Measurements from ENCODE around the gene CRX. TPM values are rescaled to one million over a fixed set of nuclear protein-coding genes. Genes with fewer than 3 reads are reported as not detected.
A peak's percentile ranks its signal among the peaks of the same experiment; 100 is the strongest.
"Not testable (repeated sequence)": the region's sequence is repeated elsewhere in the genome, so short reads cannot be mapped to it uniquely, and the experiment has no call there.

Gene CRX
- total RNA-seq, result not detected

DNA sequence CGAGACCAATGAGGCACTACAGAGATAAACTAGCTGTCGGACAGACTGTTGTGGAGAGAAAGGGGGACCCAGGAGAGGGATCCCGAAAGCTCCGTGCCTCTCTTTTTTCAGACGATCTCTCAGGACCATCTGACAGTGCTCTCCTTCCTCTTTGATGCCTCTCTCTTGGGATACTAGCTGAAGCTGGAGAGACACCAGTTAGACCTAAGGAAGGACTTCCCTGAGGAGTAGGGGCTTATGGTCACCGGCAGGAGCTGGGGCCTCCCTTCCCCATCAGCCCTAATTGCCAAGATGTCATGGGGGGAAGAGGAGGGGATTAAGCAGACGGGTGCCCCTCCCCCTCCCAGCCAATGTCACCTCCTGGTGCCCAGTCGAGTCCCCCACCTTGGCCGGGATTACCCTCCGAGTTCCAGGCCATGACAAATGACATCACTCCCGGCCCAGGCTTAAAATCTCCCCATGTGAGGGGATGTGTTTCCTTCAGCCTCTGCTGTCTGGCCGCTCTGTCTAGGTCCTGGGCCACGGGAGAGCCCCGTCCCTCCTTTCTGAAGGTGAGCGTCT lies at the start of gene CRX:
CRX (plus strand) TSS at position 478 of the 561 bp plus-strand sequence. CDS start 12,507 bp downstream, outside the sequence.
- no peak within 1 kb of the TSS for H3K4me3 ChIP-seq
- peaks cover 59% of the 10 kb centered on the region for H3K27me3 ChIP-seq
- H3K36me3 ChIP-seq, result no peaks in the 10 kb centered on the region
- TF ChIP-seq POLR2AphosphoS5 (IDR thresholded peaks at IDR 0.05), result no peak
- TF ChIP-seq EP300 (IDR thresholded peaks at IDR 0.05), result no peak
- no peak for TF ChIP-seq POLR2A (IDR thresholded peaks at IDR 0.05)
- TF ChIP-seq, protein P1, sequence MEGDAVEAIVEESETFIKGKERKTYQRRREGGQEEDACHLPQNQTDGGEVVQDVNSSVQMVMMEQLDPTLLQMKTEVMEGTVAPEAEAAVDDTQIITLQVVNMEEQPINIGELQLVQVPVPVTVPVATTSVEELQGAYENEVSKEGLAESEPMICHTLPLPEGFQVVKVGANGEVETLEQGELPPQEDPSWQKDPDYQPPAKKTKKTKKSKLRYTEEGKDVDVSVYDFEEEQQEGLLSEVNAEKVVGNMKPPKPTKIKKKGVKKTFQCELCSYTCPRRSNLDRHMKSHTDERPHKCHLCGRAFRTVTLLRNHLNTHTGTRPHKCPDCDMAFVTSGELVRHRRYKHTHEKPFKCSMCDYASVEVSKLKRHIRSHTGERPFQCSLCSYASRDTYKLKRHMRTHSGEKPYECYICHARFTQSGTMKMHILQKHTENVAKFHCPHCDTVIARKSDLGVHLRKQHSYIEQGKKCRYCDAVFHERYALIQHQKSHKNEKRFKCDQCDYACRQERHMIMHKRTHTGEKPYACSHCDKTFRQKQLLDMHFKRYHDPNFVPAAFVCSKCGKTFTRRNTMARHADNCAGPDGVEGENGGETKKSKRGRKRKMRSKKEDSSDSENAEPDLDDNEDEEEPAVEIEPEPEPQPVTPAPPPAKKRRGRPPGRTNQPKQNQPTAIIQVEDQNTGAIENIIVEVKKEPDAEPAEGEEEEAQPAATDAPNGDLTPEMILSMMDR (IDR thresholded peaks at IDR 0.05), result no peak
- no peak for ATAC-seq
- no peaks in the 10 kb centered on the region for H3K4me1 ChIP-seq
- H3K27ac ChIP-seq, result no peak within 1 kb of the TSS
- 42 to 65% methylated on average over 6 to 10 of the region's 15 CpGs for WGBS, 2 donors (ENCODE audit: low coverage in 1 of 2)
- peaks cover 0 to under 1% (median 0%) of the 10 kb centered on the region in 3 donors for H3K9me3 ChIP-seq

DNA sequence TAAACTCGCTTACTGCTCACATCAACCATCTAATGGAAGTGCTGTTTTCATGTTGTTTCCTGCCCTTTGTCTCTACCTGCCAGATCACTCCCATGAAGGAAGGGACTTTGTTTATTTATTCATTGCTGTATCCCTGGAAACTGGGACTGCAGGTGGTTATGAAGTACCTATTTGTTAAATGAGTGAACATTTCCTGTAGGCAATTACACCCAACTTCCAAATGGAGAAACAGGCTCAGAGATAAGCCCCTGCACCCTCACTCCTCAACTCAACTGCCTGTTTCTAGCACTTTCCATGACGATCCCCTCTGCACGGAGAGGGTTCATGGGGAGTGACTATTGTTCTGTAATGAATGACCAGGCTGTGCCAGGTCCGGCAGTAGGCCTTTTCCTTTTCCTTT lies 45.2 kb upstream of the CRX start:
- Histone ChIP-seq H3K27me3 (no peaks in the 10 kb centered on the region), H3K9me3 (no peaks in the 10 kb centered on the region), H3K4me1 (peaks cover 0 to 38% (median 13%) of the 10 kb centered on the region in 3 donors), H3K4me3 (no peak overlapping the region), H3K36me3 (peaks cover 0 to 11% of the 10 kb centered on the region in 2 donors), H3K27ac (peak overlapping the region in 2 of 4 donors; percentile 24 to 98)
- no peak for ATAC-seq
- 19 to 71% methylated on average over 2 to 4 of the region's 4 CpGs for WGBS, 2 donors (ENCODE audit: low coverage in 1 of 2)
- TF ChIP-seq, protein P1 (IDR thresholded peaks at IDR 0.05), result no peak
- TF ChIP-seq POLR2AphosphoS5 (IDR thresholded peaks at IDR 0.05), result no peak
- TF ChIP-seq POLR2A (IDR thresholded peaks at IDR 0.05), result no peak
- TF ChIP-seq EP300 (IDR thresholded peaks at IDR 0.05), result no peak

DNA sequence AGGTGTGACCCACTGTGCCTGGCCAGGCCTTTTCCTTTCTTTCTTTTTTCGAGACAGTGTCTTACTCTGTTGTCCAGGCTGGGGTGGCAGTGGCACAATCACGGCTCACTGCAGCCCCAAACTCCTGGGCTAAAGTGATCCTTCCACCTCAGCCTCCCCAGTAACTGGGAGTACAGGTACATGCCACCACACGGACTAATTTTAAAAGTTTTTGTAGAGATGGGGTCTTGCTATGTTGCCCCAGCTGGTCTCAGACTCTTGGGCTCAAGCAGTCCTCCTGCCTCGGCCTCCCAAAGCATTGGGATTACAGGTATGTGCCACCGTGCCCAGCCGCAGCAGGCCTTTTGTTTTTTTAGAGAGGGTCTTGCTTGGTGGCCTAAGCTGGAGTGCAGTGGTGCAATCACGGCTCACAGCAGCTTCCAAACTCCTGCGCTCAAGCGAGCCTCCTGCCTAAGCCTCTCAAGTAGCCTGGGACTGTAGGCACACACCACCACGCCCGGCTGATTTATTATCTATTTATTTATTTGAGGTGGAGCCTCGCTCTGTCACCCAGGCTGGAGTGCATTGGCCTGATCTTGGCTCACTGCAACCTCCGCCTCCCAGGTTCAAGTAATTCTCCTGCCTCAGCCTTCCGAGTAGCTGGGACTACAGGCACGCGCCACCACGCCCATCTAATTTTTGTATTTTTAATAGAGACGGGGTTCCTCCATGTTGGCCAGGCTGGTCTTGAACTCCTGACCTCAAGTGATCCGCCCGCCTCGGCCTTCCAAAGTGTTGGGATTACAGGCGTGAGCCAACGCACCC lies 44.3 kb upstream of the CRX start:
- not testable (repeated sequence) for H3K9me3 ChIP-seq, H3K27me3 ChIP-seq, ATAC-seq
- Histone ChIP-seq H3K36me3 (peaks cover 0 to 16% of the 10 kb centered on the region in 2 donors), H3K4me3 (peak overlapping the region; percentile 81 to 93), H3K4me1 (peaks cover 3 to 47% (median 22%) of the 10 kb centered on the region in 3 donors), H3K27ac (peak overlapping the region; percentile 93 to 98 (median 96))
- 67 to 91% methylated on average over 6 to 14 of the region's 23 CpGs for WGBS, 2 donors (ENCODE audit: low coverage in 1 of 2)

DNA sequence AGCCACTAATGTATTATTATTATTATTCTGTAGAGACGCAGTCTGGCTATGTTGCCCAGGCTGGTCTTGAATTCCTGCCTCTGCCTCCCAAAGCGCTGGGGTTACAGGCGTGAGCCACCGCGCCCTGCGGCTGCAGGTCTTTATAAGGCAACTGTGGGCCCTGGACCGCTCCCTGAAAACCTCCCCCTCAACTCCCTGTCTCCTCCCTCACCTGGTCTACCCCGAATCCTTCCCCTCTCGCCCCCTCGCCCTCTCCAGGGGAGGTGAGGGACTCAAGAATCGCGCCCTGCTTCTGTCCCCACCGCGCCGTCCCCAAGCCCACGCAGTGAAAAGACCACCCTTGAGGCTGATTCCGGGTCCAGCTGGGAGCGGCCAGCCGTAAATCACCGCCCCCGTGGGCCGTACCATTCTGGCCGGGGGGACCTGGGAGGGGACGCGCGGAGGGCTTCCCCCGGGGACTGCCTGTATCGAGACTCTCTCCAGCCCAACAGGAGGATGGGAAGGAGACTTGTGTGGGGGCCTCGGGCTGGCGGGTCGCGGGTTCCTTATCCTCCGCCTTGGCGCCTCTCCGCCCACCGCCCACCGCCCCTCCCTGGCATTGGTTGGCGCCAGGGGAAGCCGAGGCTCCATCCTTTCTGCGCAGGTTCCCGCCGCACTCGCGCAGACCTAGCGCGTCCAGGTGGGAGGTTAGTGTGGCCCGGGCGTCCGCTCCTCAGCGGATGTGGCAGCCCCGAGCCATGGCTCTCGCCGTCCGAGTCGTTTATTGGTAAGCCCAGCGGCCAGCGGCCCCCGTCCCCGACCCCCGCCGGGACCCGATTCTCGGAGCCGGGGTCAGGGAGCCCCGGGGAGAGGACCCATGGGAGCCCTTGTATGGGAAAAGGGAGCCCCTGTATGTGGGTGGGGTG lies 43.4 kb upstream of the CRX start, which contains the start of gene SELENOW:
SELENOW (plus strand) TSS at position 655 of the 905 bp plus-strand sequence; CDS start at position 738, 83 bp downstream.
- H3K4me1 ChIP-seq, result peaks cover 3 to 56% (median 24%) of the 10 kb centered on the region in 3 donors
- peak within 1 kb of the TSS; percentile 93 to 98 (median 96) for H3K27ac ChIP-seq
- peak within 1 kb of the TSS; percentile 81 to 93 for H3K4me3 ChIP-seq
- H3K36me3 ChIP-seq, result peaks cover 0 to 24% of the 10 kb centered on the region in 2 donors
- peak; percentile 85 for ATAC-seq
- 0 to 6% methylated on average over 3 to 7 of the region's 65 CpGs for WGBS, 2 donors (ENCODE audit: low coverage in 1 of 2)
- H3K9me3 ChIP-seq, result no peaks in the 10 kb centered on the region
- TF ChIP-seq POLR2AphosphoS5 (IDR thresholded peaks at IDR 0.05), result peak; percentile 99
- TF ChIP-seq EP300 (IDR thresholded peaks at IDR 0.05), result no peak
- TF ChIP-seq, protein P1 (IDR thresholded peaks at IDR 0.05), result no peak
- TF ChIP-seq POLR2A (IDR thresholded peaks at IDR 0.05), result peak; percentile 96 to 97
- H3K27me3 ChIP-seq, result no peaks in the 10 kb centered on the region

DNA sequence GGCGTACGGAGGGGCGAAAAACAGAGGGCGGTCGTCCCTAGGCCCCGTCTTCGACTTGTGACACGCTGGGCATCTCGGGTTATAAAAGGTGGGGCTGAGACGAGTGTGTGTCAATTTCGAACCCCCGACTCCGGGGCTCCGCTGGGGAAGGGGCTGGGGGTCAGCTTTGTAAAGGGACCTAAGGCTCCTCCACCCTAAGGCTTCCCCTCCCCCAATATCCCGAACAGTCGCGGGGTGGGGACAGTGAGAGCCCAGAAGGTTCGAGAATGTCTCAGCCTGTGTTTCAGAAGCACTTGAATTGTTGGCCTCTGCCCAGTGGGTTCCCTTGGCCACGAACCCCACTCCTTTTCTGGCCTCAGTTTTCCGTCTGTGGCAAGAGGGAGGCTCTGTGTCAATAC lies 42.8 kb upstream of the CRX start:
- peaks cover 3 to 62% (median 24%) of the 10 kb centered on the region in 3 donors for H3K4me1 ChIP-seq
- H3K36me3 ChIP-seq, result peaks cover 0 to 31% of the 10 kb centered on the region in 2 donors
- peak overlapping the region; percentile 93 to 98 (median 96) for H3K27ac ChIP-seq
- WGBS, 2 donors (ENCODE audit: low coverage in 1 of 2), result 0% methylated on average over 3 of the region's 20 CpGs; no CpG with 5 or more reads in 1 of the 2 donors
- no peak for TF ChIP-seq EP300 (IDR thresholded peaks at IDR 0.05)
- TF ChIP-seq POLR2A (IDR thresholded peaks at IDR 0.05), result no peak
- TF ChIP-seq, protein P1 (IDR thresholded peaks at IDR 0.05), result no peak
- TF ChIP-seq POLR2AphosphoS5 (IDR thresholded peaks at IDR 0.05), result no peak
- H3K4me3 ChIP-seq, result peak overlapping the region; percentile 81 to 93
- no peaks in the 10 kb centered on the region for H3K27me3 ChIP-seq
- H3K9me3 ChIP-seq, result no peaks in the 10 kb centered on the region
- ATAC-seq, result peak; percentile 14
